CD8-positive, alpha-beta memory T cell (primary cell): ENCODE measurements around the gene ANO4. TPM values are rescaled to one million over a fixed set of nuclear protein-coding genes. Genes with fewer than 3 reads are reported as not detected.

Experiments used
- polyA plus RNA-seq: library from polyadenylated mRNA; unstranded; fragments of 300-500 nt; fragmentation: Illumina TruSeq; gene quantifications from one replicate; pipeline ENCODE4 v1.2.3, GENCODE V29; 2021
- total RNA-seq, 2 experiments: library from RNA; stranded (reverse); gene quantifications; one replicate each; pipeline ENCODE4 v1.2.3, GENCODE V29; 2021

Gene ANO4
- total and polyA plus RNA-seq, 3 experiments from 2014 or later = not detected

Other genes with a start within 250 kb of the ANO4 start
- gene GAS2L3, start 221.1 kb upstream of the ANO4 start, total RNA-seq = under 1 TPM; 0.42 to 0.75 TPM
- not detected for gene GAS2L3, start 221.1 kb upstream of the ANO4 start, polyA plus RNA-seq